HG03064 (cell line): ENCODE data around the gene PRAMEF20.

ENCODE experiments used
- ATAC-seq: cut with Tn5 transposase; IDR thresholded peaks from one replicate; pipeline ENCODE4 v1.9.1; 2021; ENCODE audit warnings: low read depth; ENCODE audit not compliant: unreplicated experiment

Gene PRAMEF20

DNA sequence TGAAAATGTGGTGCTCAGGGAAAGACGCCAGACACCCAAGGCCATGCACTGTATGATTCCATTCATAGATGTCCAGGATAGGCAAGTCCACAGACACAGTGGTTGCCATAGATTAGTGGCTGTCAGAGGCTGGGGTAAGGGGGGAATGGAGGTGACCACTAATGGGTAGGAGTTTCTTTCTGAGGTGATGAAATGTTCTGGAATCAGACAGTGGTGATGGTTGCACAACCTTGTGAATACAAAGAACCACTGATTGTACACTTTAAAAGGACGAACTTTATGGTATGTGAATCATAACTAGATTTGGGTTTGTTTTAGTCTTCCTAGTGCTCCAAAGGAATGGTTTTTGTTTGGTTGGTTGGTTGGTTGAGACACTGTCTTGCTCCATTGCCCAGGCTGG is 51.7 kb downstream of the PRAMEF20 start:
- no peak for ATAC-seq

DNA sequence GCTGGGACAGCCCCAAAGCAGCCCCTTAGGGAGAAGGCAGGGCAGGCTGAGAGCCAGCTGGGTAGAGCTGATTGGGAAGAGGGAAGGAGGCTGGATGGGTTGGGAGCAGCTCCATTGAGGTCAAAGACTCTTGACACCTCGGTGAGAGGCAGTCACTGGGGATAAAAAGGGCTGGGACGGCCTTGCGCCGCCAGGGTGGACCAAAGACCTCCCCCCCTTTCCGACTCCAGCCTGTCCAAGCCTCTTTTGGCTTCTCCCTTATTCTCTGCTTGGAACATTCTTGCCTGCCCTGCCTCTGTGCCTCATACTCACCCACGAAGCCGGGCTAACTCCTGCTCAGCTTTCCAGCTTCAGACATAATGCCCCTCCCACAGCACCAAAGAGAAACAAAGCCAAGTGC is 52.4 kb downstream of the PRAMEF20 start:
- no peak for ATAC-seq

DNA sequence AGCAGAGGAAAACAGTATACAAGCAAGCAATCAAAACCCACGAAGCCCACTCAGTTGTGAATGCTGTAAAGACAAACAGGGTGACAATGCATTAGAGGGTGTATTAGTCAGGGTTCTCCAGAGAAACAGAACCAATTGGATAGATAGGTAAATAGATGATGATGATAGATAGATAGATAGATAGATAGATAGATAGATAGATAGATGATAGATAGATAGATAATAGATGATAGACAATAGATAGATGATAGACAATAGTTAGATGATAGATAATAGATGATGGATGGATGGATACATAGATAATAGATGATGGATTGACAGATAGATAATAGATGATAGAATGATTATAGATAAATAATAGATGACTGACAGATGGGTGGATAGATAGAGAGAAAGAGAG is 55.3 kb downstream of the PRAMEF20 start:
- ATAC-seq = no peak

DNA sequence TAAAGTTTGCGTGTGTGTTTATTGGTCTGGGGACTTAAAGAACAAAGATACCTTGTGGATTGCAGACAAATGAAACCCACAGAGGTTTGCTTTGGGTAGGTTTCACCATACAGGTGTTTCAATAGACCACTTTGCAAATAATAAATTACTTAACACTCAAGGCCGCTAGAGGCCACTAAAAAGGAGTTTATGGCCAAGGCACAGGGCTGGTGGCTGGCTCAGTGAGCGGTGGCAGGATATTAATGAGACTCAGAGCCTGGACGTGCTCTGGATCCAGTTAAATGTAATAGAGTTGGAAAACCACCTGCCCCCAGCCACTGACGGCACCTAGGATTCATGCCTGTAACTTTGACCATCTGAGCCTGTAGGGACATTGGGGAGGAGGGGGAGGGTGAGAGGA is 59.1 kb downstream of the PRAMEF20 start:
- ATAC-seq = no peak
